MCF 10A (cell line): ENCODE measurements around the gene LRRC1. TPM values are rescaled to one million over a fixed set of nuclear protein-coding genes. Genes with fewer than 3 reads are reported as not detected.

Source experiments
- BruUV-seq: library from RNA; stranded (reverse); fragments of 400-500 nt; replicated peaks from 2 replicates; lab custom pipeline; 2021; lab: Mats Ljungman, UMichigan
- CTCF ChIA-PET: fragments of 300-600 bp; sonication (Branson Sonifier 250); formaldehyde crosslinking; extraction: SDS; loops from one replicate; lab custom pipeline; 2021; ENCODE audit warnings: antibody characterized with exemption, inconsistent platforms; lab: Yijun Ruan, JAX
- POLR2A ChIA-PET: fragments of 300-600, 350-650 bp; sonication (Branson Sonifier 250); formaldehyde crosslinking; extraction: SDS; loops from one replicate; lab custom pipeline; 2020; ENCODE audit warnings: antibody characterized with exemption, inconsistent platforms; lab: Yijun Ruan, JAX
- DNase-seq: peaks from one replicate; pipeline ENCODE4 v3.0.0-alpha.2; 2018; ENCODE audit not compliant: unreplicated experiment
- H3K27ac Mint-ChIP-seq: one replicate; pipeline ENCODE4 v1.8.0; 2022; ENCODE audit warnings: mild to moderate bottlenecking, low read depth, mixed read lengths; ENCODE audit not compliant: unreplicated experiment
- H3K27me3 Mint-ChIP-seq: one replicate; pipeline ENCODE4 v1.8.0; 2022; ENCODE audit warnings: mixed read lengths; ENCODE audit not compliant: insufficient read depth, unreplicated experiment
- H3K36me3 Mint-ChIP-seq: one replicate; pipeline ENCODE4 v1.8.0; 2022; ENCODE audit warnings: mild to moderate bottlenecking, moderate library complexity, mixed read lengths; ENCODE audit not compliant: insufficient read depth, unreplicated experiment
- H3K4me1 Mint-ChIP-seq: one replicate; pipeline ENCODE4 v1.8.0; 2022; ENCODE audit warnings: mixed read lengths; ENCODE audit not compliant: insufficient read depth, unreplicated experiment
- H3K4me3 Mint-ChIP-seq: one replicate; pipeline ENCODE4 v1.8.0; 2022; ENCODE audit warnings: mild to moderate bottlenecking, moderate library complexity, mixed read lengths; ENCODE audit not compliant: unreplicated experiment
- H3K9me3 Mint-ChIP-seq: one replicate; pipeline ENCODE4 v1.8.0; 2022; ENCODE audit warnings: mixed read lengths; ENCODE audit not compliant: unreplicated experiment
- CTCF ChIP-seq: fragments of 200-600 bp; IDR thresholded peaks from one replicate; pipeline ENCODE4 v1.8.0; 2022; ENCODE audit warnings: antibody characterized with exemption, mild to moderate bottlenecking; ENCODE audit not compliant: unreplicated experiment
- intact Hi-C: fragments of 100-400 bp; cut with micrococcal nuclease; formaldehyde crosslinking; loops from 2 replicates; pipeline ENCODE4 v1.14.1; 2022
- total RNA-seq: library from RNA; stranded (reverse); gene quantifications from 2 replicates; pipeline ENCODE4 v1.2.3, GENCODE V29; 2022

The LRRC1 gene
- total RNA-seq, 1 experiment from 2014 or later, result 18.6 TPM

DNA sequence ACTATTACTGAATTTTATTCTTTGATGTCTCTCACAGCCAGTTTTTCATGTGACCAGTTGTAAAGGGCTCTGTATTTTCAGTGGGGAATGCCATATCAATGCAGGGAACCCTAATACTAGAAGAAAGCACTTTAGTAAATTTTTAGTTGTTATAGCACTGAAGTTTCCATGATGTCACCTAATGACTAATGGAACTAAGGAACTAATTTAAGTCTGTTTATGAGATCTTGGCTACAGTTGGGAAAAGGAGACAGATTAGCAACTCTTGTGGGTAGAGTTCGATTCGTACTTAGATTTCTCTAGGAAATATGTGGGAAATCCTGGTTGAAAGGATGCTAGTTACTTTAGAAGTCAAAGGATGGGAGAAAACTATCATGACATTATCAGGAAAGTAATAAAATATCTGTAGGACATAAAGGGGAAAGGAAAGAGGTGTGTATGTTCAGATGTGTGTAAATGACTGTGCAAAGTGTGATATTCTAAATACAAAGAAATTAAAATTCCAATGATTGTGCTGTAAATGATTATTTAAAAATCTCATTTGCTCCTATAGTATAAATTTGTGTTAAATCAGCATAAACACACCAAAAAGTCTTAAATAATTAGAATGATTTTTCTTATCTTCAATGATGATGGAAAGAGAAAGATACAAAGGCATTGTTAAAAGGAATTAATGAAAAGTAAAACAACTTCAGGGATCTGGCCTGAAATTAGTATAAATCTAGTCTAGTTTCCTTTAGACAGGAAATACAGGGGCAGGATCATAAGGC is 103.4 kb downstream of the LRRC1 start:
- H3K4me3 Mint-ChIP-seq, result no peak overlapping the region
- H3K36me3 Mint-ChIP-seq, result peaks cover 16% of the 10 kb centered on the region
- H3K4me1 Mint-ChIP-seq, result peaks cover 10% of the 10 kb centered on the region
- ChIA-PET POLR2A (interaction anchor here (3.8 kb wide), 1 partner anchor 103 kb away, joined by 16 read pairs; the partner anchor contains the start of gene LRRC1), CTCF (no interaction called here)
- no peak for TF ChIP-seq CTCF
- no peak overlapping the region for H3K27ac Mint-ChIP-seq
- no peak for DNase-seq
- H3K27me3 Mint-ChIP-seq, result no peaks in the 10 kb centered on the region
- H3K9me3 Mint-ChIP-seq, result no peaks in the 10 kb centered on the region
- intact Hi-C loops, result no loop called here
- BruUV-seq, result no TSS peak

- Mint-ChIP-seq H3K9me3 (no peaks in the 10 kb centered on the region), H3K27me3 (no peaks in the 10 kb centered on the region), H3K4me1 (peaks cover 10% of the 10 kb centered on the region), H3K4me3 (no peak overlapping the region), H3K27ac (no peak overlapping the region), H3K36me3 (peaks cover 28% of the 10 kb centered on the region)
- DNase-seq, result no peak
- TF ChIP-seq CTCF, result no peak
- intact Hi-C loops, result no loop called here
- BruUV-seq, result no TSS peak
- POLR2A ChIA-PET, result interaction anchor here (0.6 kb wide), 1 partner anchor 26 kb away, joined by 3 read pairs; no protein-coding TSS in a partner anchor
- CTCF ChIA-PET, result interaction anchor here (0.5 kb wide), 1 partner anchor 105 kb away, joined by 3 read pairs; no protein-coding TSS in a partner anchor
Observed at GRCh38 chr6:53899512-53899911, 104.7 kb downstream of the LRRC1 start.

DNA sequence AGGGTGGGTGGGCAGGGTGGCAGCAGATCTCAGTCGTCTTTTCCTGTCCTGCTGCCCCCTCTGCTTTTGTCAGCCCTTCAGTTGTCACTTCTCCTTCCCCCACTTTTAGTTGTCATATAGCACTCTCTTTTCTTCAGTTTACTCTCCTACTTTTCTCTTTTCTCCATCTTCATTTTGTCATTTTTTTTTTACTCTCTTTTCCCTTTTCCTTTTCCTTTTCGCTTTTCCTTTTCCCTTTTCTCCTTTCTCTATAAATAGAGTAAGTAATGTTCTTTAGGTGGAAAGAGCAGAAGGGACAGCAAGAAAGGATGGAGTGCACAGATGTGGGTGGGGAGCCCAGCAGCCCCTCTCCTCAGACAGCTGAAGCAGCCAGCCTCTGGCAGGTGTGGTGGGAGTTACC is 108.6 kb downstream of the LRRC1 start:
- BruUV-seq, result no TSS peak
- ChIA-PET POLR2A (no interaction called here), CTCF (no interaction called here)
- no peak for DNase-seq
- H3K4me1 Mint-ChIP-seq, result no peaks in the 10 kb centered on the region
- no peak overlapping the region for H3K27ac Mint-ChIP-seq
- H3K36me3 Mint-ChIP-seq, result peaks cover 39% of the 10 kb centered on the region
- H3K27me3 Mint-ChIP-seq, result no peaks in the 10 kb centered on the region
- H3K4me3 Mint-ChIP-seq, result no peak overlapping the region
- no peaks in the 10 kb centered on the region for H3K9me3 Mint-ChIP-seq
- no peak for TF ChIP-seq CTCF
- intact Hi-C loops, result no loop called here

DNA sequence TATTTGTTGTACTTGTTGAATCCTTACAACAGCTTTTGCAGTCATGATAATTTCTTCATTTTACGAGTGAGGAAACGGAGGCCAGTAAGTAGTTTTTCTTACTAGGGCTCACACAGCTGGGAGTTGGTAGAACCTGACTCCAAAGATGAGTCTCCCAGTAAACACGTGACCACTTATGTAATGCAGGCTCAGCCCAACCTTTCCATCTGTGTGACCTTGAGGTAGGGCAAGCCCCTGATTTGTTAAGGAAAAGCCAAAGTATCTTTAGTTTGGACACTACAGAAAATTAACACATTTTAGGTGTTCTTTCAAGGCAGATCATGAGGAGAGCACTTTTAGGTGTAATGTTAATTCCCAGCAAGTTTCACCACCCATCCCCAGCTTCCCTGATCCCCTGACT is 111.3 kb downstream of the LRRC1 start:
- no peak for TF ChIP-seq CTCF
- ChIA-PET POLR2A (interaction anchor here (2.0 kb wide), 1 partner anchor 113 kb away, joined by 6 read pairs; no protein-coding TSS in a partner anchor), CTCF (interaction anchor here (0.5 kb wide), 1 partner anchor 350 kb away, joined by 3 read pairs; no protein-coding TSS in a partner anchor)
- Mint-ChIP-seq H3K27me3 (no peaks in the 10 kb centered on the region), H3K4me1 (no peaks in the 10 kb centered on the region), H3K27ac (no peak overlapping the region), H3K36me3 (peaks cover 39% of the 10 kb centered on the region), H3K4me3 (no peak overlapping the region), H3K9me3 (no peaks in the 10 kb centered on the region)
- DNase-seq, result no peak
- intact Hi-C loops, result no loop called here
- no TSS peak for BruUV-seq
